ENCODE results near the gene GPR148.

Gene GPR148

GRCh38 chr2:130754811-130755210, 25.9 kb downstream of the GPR148 start:
- no peak for DNase-seq

GRCh38 chr2:130755256-130756052, 26.6 kb downstream of the GPR148 start, which contains the start of gene AMER3:
AMER3 (plus strand) TSS chr2:130755540; CDS start chr2:130762073, 6,533 bp downstream.
- DNase-seq = no peak

DNA sequence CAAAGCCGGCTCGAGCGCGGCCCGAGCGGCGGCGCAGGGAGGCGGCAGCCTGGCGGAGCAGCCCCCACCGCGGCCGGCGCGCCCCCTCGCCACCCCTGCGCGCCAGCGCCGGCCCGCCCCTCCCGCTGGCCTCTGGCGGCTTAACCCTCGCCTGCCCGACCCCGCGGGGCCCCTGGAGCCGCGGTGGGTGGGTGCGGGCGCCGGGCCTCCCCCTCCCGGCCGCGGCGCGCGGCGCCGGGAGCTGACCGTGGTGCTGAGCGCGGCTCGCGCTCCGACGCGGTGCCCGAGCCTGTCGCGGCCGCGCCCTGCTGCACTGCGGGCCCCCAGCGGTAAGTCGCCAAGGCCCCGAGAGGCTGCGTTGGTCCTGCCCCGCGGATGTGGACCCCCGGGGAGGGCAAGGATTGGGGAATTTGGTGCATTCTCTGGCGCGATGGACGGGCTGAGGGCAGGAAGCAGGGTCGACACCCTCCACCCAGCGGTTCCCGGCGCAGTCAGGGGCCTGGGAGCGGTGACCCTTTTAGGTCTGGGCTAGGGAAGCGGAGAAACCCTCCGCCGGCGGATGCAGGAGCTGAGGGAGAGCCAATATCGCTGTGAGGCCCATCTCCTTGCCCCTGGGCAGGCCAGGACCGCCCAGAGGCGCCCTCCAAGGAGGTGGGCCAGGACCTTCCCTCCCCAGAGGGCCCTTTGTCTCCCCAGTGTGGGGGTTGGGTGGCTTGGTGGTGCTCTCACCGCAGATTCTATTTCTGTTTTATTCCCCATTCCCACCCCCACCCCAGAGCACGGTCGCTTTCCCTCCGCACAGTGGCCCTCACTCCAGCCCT, 27.4 kb downstream of the GPR148 start:
- DNase-seq = no peak

DNA sequence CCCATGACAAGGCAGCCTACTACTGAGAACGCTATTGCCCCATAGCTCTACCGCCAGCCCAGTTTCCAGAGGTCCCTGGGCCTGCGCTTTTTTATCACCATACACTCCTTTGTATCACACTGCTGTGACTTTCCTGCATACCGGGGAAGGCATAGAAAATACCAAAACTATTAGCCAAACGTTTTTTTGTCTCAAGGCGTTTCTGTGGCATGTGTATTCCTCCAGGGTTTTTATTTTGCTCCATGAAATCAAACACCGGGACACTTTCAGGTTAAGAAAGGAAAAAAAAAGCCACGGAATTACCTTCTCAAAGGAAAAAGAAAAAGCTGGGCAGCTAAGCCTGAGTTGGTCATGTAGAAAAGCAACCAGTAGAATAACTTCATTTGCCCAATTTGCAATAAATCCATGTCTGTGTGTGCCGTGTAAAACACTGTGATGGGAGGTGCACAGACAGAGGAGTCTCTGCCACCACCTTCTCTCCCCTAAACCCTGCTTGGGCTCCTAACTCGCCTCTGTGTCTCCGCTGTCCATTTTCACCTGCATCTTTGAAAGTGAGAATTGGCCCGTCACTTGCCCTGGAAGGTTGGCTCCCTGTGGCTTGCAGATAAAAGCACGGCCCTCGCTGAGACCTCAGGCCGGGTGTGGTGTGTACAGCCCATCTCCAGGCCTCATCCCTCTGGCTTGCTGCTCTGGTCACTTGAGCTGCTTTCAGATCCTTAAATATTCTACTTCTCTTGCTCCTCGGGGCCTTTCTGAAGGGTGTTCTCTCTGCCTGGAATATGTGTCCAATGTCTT, 28.2 kb downstream of the GPR148 start:
- no peak for DNase-seq

DNA sequence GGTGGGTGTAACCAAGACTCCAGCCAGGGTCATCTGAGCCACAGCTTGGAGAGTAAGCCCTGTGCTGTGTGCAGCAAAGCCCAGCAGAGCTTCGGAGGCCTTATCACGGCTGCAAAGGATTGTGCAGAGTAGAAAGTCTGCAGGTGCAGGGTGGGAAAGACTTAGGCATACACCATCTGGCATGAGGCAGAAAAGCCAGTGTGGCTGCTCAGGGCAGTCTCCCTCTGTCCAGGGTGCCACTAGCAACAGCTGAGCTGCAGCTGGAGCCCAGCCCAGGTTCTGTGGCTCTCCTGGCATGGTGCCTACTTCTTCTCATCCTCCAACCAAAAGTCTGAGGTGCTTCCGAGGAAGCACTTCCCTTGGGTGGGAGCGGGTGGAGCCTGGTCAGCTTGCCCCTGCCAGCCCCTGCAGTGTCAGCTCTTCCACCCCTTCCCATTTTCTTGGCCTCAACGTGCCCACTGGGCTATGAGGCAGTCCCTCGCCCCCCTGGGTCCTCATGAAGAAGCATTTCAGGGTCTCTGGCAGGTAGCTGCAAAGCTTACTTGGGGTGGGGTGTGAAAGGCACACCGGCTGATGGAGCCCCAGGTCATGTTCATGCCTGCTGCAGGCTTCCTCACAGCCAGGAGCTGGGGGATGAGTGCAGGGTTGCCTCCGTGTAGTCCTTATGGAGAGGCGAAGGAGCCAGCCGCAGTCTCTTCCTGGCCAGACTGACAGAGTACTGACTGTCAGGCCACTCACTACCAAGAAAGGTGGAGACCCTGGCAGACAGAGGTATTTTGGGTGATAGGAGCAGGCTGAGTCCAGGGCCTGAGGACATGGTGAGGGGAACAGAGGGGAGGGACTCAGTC, 31.3 kb downstream of the GPR148 start:
- DNase-seq = no peak

DNA sequence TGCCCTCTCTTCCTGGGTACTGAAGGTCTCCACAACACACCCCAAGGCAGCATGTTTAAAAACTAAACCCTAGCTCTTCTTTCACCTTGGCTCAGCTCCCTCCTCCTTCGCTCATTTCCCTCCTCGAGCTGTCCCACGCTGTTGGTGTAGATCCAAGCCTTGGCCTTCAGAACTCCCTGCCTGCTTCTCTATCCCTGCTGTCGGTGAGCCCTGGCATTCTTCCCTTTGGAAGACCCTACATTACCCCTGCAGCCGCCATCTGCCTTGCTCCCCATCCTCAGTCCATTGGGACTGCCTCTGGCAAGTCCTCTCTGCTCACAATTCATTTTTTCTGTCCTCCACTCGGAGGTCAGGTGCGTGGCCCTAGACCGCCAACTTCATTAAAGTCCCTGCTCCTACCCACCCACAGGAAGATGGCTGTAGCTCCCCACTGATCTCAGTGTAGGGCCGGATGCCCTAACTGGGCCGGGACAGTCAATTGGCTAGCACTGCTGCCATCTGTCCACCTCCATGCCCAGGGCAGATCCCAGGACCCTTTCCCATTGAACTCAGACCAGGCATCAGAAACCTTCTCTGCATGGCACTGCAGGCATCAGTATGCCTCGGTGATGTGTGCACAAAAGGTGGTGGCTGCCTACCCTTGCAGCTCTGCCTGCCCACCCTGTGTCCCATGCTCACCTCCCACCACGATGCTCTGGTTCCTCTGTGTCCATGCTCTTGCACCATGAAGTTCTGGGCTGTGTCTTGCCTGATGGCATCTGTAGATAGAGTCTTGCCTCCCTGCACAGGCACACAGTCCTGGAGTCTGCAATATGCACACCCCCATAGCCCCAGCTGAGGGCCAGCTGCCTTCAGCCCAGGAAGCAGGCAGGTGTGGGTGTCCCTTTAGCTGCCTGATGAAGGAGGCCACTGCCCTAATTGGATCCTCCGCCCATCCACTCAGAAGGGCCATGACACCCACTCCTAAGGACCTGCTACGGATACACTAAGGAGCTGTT, 32.2 kb downstream of the GPR148 start:
- DNase-seq = no peak

DNA sequence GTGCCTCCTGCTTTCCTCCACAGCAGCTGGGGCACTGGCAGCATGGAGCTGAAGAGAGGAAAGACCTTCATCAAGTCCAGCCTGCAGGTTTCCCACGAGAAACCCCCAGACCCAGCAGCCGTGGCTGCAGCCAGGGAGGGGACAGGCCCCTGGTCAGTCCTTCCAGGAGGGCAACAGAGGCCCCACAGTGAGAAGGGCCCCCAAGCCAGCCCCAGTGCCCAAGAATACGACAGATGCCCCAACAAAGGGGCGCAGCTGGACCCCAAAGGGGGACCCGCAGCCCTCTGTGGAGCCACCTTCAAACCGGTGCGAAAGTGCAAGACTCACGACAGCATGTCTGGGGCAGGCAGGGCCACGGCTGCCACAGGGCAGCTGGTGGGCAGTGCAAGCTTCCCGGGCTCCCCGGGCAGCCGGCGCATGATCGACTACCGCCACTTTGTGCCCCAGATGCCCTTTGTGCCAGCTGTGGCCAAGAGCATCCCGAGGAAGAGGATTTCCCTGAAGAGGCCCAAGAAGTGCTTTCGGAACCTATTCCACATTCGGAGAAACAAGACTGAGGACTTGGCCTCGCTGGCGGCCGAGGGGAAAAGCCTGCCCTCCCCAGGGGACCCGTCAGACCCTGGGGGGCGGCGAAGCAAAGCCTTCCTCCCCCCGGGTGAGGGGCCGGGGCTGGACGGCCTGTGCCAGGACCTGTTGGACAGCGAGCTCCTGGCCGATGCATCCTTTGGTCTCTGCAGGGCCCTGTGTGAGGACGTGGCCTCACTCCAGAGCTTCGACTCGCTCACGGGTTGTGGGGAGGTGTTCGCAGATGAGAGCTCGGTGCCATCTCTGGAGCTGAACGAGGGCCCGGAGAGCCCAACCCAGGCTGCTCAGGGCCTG, 33.4 kb downstream of the GPR148 start:
- DNase-seq = no peak

DNA sequence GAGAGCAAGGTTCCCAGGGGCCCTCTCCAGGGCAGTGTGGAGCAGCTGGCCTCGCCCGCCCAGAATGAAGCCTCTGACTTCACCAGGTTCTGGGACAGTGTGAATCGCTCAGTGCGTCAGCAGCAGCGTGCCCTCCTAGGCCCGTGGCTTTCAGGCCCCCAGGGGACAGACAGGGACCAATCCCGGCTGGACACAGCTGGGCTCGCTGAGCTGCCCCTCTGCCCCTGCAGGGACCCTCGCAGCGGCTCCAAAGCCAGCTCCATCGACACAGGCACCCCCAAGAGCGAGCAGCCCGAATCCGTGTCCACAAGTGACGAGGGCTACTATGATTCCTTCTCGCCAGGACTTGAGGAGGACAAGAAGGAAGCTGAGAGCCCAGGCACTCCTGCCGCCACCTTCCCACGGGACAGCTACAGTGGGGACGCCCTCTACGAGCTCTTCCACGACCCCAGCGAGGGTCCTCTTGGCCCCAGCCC, 34.1 kb downstream of the GPR148 start:
- no peak for DNase-seq

DNA sequence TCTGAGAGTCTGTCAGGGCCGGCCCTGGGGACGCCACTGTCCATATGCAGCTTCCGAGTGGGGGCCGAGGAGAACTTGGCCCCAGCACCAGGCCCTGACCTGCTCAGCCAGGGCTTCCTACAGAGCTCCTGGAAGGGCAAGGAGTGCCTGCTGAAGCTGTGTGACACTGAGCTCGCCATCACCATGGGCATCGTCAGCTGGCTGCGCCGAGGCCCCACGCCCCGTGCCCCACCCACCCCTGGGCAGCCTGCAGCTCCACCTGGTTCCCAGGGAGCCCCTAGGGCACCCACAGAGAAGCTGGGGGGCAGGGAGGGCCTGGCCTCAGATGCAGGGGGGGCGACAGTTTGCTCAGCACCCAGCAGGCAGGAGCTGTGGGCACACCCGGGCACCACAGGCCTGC, 34.5 kb downstream of the GPR148 start:
- no peak for DNase-seq

GRCh38 chr2:130764035-130764820, 35.4 kb downstream of the GPR148 start:
- DNase-seq = no peak

DNA sequence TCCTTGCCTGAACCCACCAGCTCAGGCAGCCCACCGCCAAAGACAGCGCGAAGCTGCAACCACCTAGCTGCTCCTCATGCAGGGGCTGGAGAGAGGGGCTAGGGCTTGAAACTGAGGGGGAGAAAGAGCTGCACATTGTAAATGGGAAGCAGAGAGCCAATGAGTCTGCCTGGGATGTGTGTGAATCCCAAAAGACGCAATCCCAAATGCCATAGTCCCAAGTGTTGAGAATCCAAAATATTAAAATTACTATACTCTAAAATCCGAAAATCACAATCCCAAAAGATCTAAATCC, 35.9 kb downstream of the GPR148 start:
- DNase-seq = no peak

- no peak for DNase-seq
These were observed 36.6 kb downstream of the GPR148 start for GRCh38 chr2:130765464-130765863.

DNA sequence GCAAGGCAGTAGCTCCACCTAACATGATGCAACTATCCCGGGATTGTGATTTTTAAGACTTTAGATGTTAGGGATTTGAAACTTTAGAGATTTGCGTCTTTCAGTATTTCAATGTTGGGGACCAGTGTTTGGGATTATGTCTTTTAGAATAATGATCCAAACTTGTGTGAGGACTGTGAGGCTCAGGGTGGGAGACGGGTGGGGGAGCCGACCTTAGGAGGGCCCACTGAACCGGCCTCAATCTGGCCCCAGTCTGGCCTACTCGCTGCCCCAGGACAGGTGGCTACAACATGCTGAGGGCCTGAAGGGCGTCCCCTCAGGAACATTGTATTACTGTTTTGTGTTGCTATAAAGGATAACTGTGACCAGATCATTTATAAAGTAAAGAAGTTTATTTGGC, 37.2 kb downstream of the GPR148 start:
- no peak for DNase-seq

DNA sequence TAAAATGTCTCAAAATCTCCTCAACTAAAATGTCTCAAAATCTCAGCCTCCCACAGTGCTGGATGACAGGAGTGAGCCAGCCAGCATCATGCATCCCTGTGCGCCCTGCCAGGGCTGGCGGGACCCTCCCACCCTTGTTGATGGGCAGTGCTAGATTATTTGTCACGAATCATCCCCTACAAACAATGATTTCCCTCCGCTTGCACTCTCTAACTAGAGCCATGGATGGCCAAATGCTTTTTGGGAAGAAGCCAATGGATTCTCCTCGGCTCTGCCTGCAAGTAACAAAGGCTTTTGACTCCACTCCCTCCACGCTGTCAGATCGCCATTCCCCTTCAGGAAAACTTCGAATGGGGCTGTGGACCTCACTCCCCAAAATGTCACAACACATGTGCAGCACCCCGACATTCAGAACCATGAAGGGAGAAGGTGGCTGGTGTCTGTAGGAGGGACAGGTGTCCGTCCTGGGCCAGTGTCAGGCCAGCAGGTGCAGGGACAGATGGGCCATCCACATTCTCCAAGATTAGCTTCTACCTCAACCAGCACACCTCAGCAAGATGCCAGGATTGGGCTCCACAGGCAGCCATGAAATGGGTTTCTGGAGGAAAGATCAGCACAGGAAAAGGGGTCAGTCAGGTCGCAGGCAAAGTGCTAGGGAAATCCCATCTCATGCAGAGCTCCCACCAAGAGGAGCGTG, 38.0 kb downstream of the GPR148 start:
- DNase-seq = no peak

- no peak for DNase-seq
These were observed 38.5 kb downstream of the GPR148 start for GRCh38 chr2:130767408-130767775.

DNA sequence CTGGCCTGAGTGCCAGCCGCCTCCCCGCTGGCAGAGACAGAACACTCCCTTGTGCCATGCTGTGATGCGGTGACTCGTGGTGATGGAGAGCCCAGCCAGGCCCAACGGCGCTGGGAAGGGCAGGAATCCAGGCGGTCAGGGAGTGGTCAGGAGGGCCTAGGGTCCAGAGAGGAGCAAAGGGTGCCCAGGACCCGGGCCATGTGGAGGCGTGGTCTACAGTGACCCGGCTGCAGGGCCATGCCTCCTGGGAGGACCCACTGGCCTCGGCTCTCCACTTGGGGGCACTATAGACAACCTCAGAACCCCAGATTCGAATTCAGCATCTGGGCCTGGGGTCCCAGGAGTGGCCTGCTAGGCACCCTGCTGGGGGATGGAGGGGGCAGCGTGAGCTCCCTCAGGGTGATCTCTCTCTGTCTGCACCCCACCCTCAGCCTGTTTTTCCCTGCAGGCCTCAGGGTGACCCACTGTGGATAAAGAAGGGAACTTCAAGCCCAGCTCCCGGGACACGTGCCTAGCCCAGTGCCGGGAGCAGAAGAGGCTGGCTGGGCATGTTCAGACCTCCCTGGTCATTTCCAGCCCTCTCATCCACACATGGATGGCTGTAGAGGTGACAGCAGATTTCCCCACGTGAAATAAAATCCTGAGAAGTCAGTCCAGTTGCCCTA, 39.5 kb downstream of the GPR148 start:
- no peak for DNase-seq

GRCh38 chr2:130769343-130769907, 40.6 kb downstream of the GPR148 start:
- no peak for DNase-seq

DNA sequence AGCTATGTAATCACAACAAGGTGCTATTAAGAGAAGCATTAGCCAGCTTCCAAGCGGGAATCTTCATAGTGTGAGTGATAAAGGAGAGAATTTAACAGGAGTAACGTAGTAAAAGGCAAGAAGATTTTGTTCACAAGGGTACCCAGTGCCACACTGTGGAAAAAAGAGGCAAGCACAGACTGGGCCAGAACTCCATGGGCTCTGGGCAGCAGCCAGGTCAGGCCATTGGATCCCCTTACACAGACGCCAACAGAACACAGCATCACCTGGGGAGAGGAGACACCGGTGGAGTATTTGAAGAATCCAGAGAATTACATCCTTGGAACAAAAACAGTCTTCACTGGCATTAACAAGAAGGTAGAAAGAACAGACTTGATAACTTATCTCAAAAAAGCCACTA, 47.7 kb downstream of the GPR148 start:
- no peak for DNase-seq
